Measurements from ENCODE around the gene TTC39C.

Gene TTC39C

DNA sequence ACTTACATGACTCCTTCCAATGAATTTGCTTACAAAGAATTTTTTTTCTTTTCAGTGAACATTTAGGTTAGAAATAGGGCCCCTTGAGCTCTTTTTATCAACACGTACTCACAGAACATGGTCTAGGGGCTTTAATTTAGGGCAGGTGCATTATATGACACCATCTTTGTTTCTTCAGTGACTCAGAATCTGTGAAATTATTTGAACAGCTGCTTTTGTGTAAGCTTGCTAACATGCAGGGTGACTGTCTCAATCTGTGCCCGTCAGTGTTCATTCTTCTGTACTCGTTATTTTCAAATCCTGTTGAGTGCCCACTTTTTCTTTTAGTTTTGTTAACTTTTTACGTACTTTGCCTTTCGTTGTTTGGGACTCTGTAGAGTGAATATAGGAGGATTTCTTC is 71.5 kb downstream of the TTC39C start:
- DNase-seq (ENCODE audit: low read depth in 2 of 2), result no peak

DNA sequence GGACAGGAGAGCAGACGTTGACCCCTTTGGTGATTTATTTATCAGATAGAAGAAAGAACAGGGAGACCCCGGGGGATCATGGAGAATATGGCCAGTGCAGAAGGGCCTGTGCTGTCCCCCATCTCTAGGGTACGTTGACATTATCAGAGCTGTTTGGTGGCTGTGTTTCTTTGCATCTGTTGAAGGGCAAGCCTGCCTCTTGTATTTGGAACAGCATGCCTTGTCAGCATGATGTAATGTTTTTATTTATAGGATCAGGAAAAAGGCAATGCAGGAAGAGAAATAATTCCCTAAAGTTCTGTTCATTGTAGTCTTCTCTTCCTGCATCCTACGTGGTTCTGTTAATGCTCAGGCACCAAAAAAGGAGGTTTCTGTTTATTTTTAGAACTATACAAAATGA is 74.5 kb downstream of the TTC39C start:
- DNase-seq (ENCODE audit: low read depth in 2 of 2), result no peak

DNA sequence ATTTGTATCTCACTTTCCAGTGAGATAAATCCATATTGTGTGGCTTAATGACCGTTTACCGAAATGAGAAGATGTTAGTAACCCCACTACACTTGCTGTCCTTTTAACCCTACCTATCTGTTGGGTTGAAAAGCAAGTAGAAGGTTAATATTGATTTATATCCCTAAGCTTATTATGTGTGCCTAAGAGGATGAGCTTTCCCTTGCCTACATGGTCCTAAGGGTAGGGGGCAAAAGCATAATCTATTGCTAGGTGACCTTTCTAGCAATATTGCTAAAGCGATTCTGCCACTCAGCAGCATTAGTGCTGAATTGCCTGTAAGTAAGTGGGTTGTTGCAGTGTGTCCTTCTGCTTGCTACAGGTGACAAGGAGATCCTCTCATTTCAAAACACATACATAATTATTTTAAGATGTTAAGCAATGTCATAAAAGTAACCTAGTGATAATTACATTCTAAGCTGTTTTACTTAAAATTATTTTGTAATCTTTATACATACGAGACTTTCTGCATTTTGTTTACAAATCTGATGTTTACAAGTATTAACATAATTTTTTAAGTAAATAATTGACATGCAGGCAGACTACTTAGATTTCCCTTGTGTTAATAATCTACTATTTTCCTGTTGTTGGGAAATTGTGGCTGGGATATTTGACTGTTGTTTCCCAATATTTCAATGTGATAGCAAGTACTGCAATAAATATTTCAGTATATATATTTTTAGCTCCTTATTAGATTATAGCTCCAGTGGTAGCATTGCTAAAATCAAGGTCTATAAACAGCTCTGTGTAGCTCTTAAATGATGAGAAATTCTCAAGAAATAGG is 75.2 kb downstream of the TTC39C start:
- no peak for DNase-seq (ENCODE audit: low read depth in 2 of 2)

DNA sequence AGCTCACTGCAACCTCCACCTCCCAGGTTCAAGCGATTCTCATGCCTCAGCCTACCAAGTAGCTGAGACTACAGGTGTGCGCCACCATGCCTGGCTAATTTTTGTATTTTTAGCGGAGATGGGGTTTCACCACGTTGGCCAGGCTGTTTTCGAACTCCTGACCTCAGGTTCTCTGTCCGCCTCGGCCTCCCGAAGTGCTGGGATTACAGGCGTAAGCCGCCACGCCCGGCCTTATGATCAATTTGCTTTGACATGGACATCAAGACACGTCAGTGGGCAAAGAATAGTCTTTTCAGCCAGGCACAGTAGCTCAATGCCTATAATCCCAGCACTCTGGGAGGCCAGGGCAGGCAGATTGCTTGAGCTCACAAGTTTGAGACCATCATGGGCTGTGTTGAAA is 76.3 kb downstream of the TTC39C start:
- DNase-seq (ENCODE audit: low read depth in 2 of 2), result no peak

DNA sequence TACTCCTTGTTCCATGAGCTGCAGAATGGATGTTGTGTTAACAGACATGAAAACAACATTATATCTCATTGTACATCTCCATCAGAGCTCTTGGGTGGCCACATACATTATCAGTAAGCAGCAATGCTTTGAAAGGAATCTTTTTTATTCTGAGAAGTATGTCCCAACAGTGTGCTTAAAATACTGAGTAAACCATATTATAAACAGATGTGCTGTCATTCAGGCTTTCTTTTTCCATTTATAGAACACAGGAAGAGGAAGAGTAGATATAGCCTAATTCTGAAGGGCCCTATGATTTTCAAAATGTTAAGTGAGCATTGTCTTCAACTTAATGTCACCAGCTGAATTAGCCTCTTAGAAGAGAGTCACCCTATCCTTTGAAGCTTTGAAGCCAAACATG is 80.0 kb downstream of the TTC39C start:
- peak; percentile 6 to 12 for DNase-seq (ENCODE audit: low read depth in 2 of 2)

DNA sequence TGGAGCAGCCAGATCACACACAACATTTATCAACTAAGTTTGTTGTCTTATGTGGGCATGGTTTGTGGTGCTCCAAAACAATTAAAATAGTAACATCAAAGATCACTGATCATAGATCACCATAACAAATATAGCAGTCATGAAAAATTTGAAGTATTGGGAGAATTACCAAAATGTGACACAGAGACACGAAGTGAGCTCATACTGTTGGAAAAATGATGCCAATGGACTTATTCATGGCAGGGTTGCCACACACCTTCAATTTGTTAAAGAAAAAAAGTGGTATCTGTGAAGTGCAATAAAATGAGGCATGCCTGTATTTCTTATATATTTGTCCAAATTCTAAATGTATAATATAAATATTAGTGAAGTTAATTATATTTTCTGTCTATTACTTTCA is 81.4 kb downstream of the TTC39C start:
- DNase-seq (ENCODE audit: low read depth in 2 of 2), result no peak

DNA sequence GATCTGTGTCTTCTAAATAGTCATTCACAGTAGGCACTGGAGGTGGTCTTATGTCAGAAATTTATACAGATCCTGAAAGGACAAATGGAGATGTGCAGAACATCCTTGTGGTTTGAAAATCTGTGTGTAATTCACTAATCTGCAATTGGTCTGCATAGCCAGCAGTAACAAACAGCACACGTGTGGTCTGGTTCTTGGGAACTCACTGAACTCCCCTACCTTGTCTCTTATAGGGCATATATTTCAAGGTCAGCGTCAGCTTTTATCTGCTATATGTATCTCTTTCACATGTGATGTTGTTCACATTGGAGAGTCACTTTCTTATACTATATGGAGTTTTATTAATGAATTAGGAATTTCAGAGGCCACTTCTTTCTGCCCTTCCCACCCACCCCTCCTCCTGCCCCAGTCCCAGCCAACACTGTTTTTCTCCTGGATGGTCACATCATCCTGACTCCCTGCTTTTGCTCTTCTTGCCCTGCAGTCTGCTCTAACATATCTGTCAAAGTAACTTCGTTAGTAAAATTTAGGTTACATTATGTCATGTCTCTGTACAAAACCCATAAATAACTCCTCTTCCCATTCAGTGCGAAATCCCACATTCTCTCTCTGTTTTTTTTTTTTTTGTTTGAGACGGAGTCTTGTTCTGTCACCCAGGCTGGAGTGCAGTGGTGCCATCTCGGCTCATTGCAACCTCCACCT is 88.9 kb downstream of the TTC39C start:
- peak in 1 of 2 experiments; percentile 7 for DNase-seq (ENCODE audit: low read depth in 2 of 2)

DNA sequence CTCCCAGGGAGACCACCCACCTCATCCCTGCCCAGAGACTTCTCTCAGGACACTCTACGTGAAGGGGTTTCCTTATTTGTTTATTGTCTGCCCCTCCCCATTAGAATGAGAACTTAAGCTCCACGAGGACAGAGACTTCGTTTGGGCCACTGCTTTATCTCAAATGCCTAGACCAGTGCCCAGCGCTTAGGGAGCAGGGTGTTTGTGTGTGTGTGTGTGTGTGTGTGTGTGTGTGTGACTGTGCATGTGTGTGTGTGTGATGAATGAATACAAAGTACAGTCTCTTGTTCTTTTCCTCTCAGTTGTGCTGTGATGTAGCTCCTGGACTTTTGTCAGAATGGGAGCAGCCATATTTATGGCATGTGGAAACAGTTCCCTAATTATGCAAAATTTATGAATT is 89.9 kb downstream of the TTC39C start:
- DNase-seq (ENCODE audit: low read depth in 2 of 2), result no peak

DNA sequence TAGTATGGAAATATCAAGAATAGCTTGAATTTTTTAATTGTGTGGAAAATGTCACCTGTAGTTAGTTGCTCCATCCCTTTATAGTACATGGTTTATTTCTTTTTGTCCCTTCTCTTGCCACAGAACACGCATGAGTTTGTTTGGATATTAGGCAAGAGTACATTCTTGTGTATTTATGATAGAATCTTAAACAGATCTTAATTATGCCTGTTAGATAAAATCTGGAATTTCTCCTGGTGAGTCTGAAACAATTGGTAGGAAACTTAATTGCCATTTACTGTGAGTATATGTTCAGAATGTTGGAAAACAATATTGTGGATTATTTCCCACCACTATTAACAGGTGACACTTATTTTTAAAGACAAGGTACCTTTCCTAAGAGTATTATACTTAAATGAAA is 94.1 kb downstream of the TTC39C start:
- DNase-seq (ENCODE audit: low read depth in 2 of 2), result no peak

DNA sequence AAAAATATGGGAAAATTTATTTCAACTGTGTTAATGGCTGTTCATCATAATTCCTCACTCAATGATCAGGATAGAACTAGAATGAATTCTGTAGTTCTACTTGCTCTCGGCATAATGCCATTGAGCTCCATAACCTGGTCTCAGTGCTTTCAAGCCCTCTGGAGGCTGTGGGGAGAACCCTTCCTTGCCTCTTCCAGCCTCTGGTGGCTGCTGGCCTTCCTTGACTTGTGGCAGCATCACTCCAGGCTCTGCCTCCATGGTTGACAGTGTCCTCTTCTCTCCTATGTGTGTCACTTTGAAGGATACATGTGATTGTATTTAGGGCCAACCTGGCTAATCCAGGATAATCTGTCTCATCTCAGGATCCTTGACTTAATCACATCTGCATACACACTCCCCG is 97.4 kb downstream of the TTC39C start:
- DNase-seq (ENCODE audit: low read depth in 2 of 2), result no peak

DNA sequence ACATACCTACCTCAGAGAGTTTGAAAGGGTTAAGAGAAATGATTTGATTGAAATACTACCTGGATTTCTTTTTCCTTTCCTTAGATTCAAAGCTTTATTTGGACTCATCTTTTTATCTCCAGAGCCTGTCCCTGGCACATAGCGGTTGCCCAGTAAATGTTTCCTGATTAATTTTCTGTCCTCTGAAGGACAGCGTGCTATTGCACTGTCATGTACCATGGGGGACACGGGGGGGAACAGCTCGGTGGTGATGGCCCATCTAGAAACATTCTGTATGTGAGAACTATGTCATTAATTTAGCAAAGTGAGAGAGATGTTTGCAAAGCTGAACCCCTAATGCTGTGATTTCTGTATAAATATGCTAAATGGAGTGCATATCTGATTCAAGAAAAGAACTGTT is 97.9 kb downstream of the TTC39C start:
- no peak for DNase-seq (ENCODE audit: low read depth in 2 of 2)

DNA sequence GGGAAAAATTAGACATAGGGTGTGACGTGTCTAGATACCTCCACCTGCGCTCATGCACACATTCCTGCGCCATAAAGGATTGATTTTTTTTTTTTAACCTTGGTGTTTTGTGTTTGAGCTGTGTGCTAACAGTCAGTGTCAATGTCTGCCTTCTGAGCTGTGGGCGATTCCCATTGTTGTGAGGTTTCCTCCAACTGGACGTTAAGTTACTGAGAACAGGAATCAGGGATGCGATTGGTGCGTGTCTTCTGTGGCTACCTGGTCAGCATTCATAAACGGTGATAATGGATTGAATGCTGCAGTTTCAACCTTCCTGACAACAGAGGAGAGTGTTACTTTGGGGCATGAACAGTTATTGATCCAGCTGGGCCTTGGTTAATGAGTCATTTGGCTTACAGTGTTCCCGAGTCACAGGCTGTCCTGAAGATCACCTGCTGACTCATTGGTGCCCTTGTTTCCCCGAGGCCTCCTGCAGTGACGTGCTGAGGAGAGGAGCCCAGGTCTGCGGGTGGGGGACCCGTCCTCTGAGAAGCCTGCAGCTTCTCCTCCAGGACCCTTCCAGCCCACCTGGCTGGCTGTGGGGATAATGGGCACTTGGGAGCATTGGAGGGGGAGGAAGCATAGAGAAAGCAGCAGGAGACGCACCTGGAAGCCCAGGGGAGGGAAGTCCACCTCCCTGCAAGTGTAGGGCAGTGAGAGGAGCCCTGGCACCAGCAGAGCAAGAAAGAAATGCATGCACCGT is 98.5 kb downstream of the TTC39C start:
- no peak for DNase-seq (ENCODE audit: low read depth in 2 of 2)

DNA sequence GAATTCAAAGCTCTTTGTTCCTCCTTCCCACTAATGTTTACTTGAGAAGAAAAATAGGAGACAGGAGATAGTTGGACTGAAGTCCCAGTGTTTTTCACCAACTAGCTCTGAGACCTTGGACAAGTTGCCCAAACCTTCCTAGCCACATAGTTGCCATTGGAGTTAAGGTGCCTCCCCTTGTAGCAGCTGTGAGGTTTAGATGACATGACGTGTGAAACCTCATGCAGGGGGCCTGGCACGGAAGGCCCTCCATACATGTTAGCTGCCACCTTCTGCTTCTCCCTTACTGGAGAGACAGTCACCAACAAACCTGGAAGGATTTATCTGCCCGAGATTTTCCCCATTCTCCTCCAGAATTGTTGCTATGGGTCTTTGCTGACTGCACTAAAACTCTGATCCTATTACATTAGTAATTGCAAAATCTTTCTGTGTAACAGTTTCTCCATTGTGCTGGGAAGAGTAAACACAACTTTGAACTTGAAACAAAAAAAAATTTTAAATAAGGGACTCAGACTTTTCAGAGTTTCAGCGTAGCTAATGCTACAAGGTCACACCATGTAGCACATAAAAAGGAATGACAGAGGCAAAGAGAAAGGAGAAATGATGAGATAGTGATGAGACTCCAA is 100.5 kb downstream of the TTC39C start:
- DNase-seq (ENCODE audit: low read depth in 2 of 2), result no peak

DNA sequence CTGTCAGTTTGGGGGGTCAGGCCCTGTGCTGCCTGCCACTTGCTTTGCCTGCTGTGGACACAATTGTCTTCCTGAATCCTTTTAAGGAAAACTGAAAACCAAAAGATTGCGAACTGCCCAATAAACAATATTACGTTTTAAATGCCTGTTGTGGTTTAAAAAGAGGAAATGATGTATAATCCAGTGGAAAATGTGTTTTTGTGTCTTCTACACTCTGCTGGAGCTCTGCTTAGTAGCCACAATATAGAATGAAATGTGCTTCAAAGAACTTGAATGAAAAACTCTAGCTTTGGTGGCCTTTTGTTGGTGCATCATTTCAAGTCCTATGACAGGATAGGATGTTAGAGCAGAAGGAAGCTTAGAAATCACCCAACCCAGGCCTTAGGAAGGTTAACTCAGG is 101.1 kb downstream of the TTC39C start:
- no peak for DNase-seq (ENCODE audit: low read depth in 2 of 2)

DNA sequence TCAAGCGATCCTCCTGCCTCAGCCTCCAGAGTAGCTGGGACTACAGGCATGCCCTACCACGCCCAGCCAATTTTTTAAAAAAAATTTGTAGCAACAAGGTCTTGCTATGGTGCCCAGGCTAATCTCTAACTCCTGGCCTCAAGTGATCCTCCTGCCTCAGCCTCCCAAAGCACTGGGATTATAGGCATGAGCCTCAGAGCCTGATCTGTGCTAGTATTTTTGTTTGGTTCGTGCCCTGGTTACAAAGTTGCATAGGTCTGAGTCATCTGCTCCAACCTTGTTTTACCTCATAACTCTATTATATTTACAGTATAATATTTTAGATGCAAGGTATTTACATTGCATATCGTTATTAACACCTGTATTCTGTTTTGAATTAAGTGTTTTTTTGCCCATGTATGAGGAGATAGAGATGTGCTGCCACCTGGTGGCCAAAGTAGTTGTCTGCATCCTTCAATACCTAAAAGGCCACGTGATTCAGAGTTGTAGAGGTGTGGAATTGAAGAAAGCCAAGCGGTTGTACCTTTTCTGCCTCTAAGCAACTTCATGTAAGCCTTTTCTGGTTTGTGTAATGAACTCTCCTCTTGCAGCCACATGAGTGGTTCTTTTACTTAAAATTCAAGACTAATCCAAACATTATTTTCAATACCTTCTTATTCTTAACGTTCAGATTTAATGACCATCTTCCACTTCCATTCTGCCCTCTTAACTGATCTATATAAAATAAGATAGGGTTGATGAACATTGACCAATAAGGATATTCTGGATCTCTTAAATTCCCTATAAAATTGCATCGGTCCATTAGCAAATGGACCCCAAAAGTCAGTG is 104.4 kb downstream of the TTC39C start:
- peak; percentile 31 to 37 for DNase-seq (ENCODE audit: low read depth in 2 of 2)

DNA sequence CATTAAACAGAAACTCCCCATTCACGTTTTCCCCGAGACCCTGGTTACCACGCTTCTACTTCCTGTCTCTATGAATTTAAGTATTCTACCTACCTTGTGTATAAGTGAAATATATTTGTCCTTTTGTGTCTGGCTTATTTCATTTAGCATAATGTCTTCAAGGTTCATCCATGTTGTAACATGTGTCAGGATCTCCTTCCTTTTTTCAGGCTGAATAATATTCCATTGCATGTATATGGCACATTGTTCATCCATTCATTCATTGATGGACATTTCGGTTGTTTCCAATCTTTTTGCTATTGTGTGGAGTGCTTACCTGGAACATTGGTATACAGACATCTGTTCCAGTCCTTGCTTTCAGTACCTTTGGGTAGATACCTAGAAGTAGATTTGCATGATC is 106.1 kb downstream of the TTC39C start:
- DNase-seq (ENCODE audit: low read depth in 2 of 2), result no peak

DNA sequence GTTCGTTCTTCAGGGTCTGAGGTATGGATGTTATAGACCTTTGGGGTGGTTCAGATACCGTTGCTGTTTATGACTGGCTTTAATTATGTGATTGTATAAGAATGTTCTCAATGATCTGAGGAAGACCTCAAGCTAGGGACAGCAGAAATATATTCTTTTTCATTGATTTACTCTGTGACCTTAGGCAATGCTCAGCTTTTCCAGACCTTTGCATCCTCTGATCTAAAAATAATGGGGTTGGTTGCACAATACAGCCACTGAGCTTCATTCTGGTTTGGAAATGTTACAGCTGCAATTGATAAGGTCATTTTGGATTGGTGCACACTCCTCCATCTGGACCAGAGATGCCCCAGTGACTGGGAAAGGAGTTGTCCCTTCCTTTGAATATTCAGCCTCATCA is 107.1 kb downstream of the TTC39C start:
- no peak for DNase-seq (ENCODE audit: low read depth in 2 of 2)

DNA sequence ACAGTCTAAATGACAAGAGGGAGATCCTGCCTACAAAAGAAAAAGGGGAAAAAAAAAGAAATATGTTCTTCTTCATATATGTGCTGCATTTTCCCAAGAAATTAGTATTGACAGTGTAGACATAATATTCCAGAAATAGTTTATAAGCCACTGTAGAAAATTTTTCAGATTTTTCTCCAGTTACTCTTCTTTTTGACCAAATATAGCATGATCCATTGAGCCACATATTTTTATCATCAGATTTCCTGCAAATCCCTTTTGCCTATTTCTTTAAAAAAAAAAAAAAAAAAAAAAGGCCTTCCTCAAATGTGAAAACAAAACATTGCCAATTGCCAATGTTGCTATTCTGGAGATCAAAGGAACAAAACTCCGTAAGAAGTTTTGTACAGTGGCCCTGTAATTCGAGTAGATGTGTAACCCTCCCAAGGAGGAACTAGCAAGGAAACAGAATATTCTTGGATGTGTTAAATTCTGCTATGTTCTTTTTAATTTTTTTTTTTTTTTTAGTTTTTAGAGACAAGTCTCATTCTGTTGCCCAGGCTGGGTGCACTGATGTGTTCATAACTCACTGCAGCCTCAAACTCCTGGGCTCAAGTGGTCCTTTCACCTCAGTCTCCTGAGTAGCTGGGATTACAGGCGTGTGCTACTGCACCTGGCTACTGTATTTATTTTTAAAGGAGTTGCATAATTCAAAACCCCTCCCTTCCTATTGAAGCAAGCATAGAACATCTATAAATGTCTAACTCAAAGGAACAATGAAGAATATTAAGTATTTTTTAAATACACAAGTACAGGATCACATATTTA is 111.8 kb downstream of the TTC39C start:
- DNase-seq (ENCODE audit: low read depth in 2 of 2), result peak; percentile 39 to 56

DNA sequence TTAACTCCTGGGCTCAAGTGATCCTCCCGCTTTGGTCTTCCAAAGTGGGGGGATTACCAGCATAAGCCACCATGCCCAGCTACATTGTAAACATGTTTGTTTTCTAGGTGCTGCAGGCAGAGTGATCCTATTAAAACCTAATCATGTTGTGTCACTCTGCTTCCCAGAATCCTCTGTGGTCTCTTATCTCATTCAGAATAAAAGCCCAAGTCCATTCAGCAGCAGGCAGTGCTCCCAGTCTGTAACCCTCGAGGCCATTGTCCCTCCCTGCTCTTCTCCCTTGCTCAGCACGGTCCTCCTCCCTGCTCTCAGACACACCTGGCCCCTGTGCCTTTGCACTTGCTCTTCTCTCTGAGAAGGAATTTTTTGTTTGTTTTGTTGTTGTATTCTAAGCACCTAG is 113.2 kb downstream of the TTC39C start:
- no peak for DNase-seq (ENCODE audit: low read depth in 2 of 2)

DNA sequence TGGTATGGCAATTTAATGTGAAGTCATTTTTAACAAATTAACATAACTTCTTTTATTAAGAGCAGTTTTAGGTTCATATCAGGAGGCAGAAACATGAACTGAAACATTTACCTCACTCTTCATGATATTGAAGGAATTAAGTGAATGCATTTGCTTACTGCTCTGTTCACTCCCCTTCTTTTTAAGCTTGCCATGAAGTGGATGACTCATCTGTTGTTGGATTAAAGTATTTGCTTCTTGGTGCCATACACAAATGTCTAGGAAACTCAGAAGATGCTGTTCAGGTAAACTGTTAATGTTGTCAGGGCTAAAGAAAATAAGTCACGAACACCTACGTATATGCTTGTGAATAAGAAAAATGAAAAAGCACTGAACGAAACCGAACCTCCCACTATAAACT is 114.1 kb downstream of the TTC39C start:
- DNase-seq (ENCODE audit: low read depth in 2 of 2), result no peak

DNA sequence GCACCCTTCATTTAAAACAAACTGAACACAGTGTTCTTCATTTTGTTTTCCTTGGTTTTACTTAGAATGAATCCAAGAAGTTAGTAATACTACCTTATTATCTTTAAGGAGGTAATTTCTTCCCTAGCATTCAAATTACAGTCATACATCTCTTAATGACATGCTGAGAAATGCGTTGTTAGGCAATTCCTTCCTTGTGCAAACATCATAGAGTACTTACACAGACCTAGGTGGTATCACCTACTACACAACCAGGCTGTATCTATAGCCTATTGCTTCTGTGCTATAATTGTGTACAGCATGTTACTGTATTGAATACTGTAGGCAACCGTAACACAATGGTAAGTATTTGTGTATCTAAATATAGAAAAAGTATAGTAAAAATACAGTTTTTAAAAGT is 115.9 kb downstream of the TTC39C start:
- DNase-seq (ENCODE audit: low read depth in 2 of 2), result no peak

All from fibroblast of skin of left quadriceps (primary cell).